GM21423 (cell line): ENCODE results near the gene CHD9.
"Not testable (repeated sequence)": the region's sequence is repeated elsewhere in the genome, so short reads cannot be mapped to it uniquely, and the experiment has no call there.

Source experiments
- ATAC-seq: cut with Tn5 transposase; IDR thresholded peaks from one replicate; pipeline ENCODE4 v1.9.1; 2021; ENCODE audit warnings: mild to moderate bottlenecking, moderate library complexity; ENCODE audit not compliant: unreplicated experiment

Gene CHD9

DNA sequence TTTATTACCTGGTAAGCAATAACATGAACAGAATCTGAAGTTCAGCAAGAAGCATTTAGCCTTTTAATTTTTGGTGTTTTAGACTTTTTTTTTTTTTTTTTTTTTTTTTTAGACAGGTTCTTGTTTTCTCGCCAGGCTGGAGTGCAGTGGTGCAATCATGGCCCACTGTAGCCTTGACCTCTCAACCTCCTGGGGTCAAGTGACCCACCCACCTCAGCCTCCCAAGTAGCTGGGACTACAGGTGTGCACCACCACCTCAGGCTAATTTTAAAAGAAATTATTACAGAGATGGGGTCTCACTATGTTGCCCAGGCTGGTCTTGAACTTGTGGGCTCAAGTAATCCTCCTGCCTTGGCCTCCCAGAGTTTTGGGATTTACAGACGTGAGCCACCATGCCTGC is 206.5 kb downstream of the CHD9 start:
- no peak for ATAC-seq

DNA sequence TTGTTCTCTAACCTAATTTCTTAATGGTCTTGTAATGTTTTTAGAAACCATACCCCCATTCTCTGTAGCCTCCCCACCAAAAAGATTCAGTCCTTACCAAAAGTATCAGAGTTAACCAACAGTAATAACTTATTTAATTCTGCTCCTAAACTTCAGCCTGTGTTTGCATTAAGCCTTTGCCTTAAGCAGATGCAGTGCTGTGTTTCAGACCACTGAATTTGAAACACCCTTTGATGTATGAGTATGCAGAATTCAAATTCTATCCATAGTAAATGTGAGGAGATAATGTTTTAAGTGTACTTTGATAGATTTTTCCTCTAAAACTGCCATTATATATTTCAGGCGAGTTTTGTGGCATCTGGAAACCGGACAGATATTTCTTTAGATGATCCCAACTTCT is 207.9 kb downstream of the CHD9 start:
- ATAC-seq: no peak

DNA sequence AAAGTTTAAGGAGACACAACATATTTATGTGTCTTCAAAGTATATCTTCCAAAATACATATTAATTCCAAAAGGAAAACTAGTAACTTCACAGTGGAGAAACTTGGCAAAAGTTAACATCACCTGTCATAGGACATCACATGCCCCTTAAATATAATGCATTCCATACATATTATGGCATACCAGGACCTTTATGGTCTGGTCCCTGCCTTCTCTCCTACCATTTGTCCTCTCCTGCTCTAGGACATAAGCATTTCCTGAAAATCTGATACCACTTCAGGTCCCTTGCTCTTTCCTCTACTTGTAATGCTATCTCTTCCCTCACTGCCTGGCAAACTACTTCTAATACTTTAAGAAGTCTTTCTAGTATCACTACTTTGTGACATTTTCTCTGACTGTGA is 211.4 kb downstream of the CHD9 start:
- no peak for ATAC-seq

DNA sequence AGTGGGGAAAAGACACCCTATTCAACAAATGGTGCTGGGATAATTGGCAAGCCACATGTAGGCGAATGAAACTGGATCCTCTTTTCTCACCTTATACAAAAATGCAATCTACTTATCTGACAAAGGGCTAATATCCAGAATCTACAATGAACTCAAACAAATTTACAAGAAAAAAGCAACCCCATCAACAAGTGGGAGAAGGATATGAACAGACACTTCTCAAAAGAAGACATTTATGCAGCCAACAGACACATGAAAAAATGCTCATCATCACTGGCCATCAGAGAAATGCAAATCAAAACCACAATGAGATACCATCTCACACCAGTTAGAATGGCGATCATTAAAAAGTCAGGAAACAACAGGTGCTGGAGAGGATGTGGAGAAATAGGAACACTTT is 223.7 kb downstream of the CHD9 start:
- not testable (repeated sequence) for ATAC-seq

DNA sequence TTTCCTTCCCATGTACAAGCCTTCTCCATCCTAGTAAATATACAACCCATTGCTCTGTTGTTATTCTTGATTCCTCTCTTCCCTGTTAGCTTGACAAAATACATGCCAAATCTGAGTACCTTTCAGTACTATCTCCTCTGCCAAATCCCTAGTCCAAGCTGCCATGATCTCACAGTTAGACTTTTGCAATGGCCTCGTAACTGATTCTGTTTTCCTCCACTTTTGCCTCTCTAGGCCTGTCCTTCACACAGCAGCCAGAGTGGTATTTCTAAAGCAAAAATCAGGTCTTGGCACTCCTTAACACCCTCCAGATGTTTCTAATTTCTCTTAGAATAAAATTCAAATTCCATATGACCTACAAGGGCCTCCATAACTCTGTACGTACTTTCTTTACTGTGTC is 226.5 kb downstream of the CHD9 start:
- ATAC-seq: no peak

DNA sequence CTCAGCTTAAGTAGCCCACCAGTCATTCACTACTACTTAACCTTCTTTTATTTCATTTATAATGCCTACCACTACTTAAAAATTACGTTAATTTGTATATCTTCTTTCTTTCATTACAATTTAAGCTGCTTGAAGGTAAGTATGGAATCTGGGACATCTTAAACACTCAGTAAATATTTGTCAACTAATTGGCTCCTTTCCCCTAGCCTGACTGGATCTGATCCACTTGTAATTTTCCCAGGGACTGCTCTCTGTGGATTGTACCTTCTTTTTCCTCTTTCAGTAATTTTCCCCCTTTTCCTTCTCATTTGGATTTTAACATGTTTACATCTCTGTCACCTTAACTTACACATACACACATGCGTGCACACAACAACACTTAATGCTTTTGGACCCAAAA is 227.1 kb downstream of the CHD9 start:
- ATAC-seq: no peak

DNA sequence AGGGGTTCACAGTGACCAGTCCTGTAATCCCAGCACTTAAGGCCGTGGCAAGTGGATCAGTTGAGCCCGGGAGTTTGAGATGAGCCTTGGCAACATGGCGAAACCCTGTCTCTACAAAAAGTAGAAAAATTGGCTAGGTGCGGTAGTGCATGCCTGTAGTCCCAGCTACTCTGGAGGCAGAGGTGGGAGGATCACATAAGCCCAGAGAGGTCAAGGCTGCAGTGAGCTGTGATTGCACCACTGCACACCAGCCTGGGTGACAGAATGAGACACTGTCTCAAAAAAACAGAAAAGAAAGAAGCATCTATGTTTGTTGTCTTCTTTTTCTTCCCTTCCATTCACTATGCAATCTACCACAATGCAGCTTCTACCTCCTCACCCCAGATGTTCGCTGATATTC is 227.5 kb downstream of the CHD9 start:
- no peak for ATAC-seq

DNA sequence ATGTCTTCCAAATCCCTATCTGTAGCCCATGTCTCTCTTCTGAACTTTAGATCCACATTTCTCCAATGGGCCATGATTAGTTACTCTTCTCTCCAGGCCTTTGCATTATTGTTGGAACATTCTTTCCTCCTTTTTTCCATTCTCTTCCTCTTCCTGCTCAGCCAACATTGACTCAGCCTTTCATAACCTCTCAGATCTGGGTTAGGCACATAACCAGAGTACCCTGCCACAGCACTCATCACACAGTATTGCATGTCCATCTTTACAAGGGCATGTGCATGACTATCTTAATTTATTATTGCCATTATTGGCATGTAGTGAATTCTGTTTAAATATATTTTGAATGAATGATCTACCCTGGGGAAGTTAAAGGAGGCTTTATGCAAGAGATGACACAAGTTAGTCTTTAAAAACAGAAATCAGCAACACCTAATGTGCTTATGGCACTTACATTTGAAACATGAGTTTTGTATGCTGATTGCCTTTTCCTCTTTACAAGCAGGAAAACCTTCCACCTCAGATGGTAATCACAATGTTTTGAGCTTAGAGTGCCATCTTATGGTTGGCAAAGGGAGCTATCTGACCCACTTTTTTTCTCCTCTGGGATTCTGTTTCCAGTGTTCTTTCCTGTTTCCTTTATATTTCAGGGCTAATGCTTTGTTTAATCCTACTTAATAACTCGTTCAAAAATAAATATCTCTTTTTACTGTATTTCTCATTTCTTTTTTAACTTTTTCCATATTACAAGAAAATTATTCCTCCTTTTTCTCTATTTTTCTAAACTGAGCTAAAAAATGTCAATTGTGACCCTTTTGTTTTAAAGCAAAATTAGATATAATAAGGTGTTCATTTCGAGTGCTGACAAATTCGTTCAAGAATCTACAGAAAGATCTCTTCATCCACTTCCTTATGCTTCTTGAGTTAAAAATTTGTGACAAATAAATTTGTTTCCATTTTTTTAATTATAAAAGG is 228.5 kb downstream of the CHD9 start:
- ATAC-seq: no peak

DNA sequence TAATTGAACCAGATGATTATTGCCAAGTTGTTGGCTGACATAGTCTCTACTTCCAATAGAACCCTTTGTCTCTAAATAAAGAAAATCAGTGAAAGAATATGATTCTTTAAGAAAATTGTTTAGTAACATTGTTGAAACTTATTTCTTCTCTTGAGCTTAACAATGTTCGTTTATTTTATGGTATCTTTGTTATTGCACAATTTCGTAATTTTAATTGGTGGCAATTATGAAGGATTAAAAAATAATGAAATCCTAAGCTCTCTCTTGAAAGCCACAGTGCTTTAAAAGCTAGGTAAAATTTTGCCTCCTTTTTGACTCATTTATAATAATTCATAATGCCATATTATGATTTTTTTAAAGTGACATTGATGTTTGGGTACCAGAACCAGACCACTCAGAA is 230.4 kb downstream of the CHD9 start:
- ATAC-seq: no peak

DNA sequence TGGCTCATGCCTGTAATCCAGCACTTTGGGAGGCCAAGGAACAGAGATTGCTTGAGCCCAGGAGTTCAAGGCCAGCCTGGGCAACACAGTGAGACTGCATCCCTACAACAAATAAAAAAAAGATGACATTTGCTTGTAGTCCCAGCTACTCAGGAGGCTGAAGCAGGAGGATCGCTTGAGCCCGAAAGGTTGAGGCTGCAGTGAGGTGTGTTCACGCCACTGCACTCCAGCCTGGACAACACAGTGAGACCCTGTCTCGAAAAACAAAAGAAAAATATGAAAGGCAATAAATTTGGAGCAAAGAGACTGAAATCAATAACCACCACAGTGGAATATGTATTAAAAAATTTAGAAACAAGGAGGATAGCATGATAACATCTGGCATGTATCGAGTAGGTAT is 235.7 kb downstream of the CHD9 start:
- ATAC-seq: no peak

DNA sequence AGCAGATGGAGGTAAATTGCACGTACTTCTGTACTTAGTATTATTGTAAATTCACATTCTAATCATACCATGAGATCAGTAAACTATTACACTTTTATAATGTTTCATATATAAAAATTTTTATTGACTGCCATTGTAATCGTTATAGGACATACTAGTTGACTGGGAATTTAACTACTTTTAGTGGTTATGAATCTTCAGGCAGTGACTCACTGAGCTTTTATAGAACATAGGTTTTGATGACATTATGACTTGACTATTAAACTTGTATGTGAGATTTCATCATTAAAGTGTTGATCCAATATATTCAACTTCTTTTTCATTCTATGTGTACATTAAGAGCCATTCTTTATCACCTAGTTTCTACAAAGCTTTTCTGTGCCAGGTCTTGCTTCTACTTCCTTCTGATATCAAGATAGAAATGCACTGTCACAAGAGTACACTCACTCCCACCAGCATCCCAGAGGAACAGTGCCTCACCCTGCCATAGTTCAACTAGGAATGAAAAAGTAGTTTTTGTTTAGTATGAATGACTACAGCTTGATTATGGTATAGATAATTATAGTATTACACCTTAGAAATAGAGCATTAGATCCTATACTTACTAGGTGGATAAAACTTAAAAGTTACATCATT is 237.1 kb downstream of the CHD9 start:
- ATAC-seq: no peak

DNA sequence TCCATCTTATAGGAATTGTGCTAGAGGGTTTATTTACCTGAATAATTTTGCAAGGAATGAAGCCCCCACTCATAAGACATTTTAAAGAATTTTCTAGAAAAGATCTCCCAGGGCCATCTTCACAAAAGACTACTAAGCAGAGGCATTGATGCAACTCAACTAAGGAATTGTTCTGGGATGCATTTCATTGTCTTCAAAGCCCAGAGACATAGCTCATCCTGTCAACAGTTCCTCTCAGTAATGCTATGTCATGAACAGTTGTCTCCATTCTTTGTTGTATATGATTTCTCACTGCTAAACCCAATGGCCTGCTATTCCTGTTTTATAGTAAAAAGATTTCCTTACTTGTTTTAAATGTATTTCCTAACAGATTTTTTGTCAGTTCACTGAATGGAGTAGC is 242.7 kb downstream of the CHD9 start:
- no peak for ATAC-seq

DNA sequence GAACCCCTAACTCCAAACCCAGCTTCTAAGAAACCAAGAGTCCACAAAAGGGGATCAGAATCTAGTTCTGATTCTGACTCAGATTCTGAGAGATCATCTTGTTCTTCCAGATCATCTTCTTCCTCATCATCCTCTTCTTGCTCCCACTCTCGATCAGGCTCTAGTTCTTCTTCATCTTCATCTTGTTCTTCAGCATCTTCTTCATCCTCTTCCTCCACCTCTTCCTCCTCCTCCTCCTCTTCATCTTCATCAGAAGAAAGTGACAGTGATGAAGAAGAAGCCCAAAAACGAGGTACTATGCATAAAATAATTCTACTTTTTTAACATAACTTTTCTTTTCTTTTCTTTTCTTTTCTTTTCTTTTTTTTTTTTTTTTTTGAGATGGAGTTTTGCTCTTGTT is 249.5 kb downstream of the CHD9 start:
- no peak for ATAC-seq

DNA sequence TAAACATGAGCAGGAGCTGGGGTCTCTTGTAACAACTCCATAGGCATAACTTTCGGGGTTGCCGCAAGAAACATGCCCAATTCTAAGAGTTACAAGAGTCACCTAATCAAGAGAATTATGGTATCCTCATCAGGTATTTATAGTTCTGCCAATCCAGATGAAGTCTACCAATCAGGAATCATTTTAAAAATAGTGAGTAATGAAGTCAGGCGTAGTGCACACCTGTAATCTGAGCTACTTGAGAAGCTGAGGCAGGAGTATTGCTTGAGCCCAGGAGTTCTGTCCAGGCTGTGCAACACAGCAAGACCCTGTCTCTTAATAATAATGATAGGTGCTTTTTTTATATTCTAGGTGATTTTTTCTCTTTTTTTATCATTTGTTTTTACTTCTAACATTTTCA is 251.0 kb downstream of the CHD9 start:
- no peak for ATAC-seq

DNA sequence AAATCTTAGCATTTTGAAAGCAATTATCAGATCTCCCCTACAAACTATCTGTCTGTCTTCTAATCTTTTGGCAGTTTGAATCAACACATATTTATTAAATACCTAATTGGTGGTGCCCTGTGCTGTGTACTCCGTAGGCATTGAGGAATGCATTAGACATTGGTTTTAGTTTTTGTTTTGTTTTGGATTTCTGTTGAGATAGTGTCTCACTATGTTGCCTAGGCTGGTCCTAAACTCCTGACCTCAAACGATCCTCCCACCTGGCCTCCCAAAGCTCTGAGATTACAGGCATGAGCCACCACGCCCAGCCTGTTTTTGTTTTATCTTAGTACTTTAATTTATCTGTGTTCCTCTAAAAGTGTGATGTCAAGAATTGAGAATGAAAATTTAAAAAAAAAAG is 254.7 kb downstream of the CHD9 start:
- ATAC-seq: no peak

DNA sequence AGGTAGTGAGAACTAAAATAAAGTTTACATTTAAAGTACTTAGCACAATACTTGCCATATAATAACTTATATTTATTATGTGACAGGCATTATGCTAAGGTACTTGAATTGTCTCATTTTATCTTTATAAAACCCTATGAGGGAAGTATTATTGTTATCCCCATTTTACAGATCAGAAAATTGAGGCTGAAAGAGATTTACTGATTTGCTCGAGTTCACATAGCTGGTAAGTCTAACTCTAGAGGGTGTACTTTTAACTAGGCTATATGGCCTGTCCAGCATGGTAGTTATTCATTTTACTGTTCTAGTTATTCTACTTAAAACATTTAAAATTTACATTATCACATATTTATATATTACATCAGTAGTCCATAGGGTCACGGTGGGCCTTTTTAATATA is 266.2 kb downstream of the CHD9 start:
- no peak for ATAC-seq

DNA sequence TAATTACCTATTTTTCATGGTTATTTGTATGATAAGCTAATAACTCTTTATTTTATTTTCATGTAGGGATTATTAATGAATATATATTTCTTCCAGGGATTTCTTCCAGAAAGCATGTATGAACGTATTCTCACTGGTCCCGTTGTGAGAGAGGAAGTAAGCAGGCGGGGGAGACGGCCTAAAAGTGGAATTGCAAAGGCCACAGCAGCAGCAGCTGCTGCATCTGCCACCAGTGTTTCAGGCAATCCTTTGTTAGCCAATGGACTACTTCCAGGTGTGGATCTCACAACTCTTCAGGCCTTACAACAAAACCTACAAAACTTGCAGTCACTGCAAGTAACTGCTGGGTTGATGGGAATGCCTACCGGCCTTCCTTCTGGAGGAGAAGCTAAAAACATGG is 269.1 kb downstream of the CHD9 start:
- ATAC-seq: no peak

DNA sequence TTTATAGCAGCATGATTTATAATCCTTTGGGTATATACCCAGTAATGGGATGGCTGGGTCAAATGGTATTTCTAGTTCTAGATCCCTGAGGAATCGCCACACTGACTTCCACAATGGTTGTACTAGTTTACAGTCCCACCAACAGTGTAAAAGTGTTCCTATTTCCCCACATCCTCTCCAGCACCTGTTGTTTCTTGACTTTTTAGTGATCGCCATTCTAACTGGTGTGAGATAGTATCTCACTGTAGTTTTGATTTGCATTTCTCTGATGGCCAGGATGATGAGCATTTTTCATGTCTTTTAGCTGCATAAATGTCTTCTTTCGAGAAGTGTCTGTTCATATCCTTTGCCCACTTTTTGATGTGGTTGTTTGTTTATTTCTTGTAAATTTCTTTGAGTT is 276.2 kb downstream of the CHD9 start:
- ATAC-seq: not testable (repeated sequence)

DNA sequence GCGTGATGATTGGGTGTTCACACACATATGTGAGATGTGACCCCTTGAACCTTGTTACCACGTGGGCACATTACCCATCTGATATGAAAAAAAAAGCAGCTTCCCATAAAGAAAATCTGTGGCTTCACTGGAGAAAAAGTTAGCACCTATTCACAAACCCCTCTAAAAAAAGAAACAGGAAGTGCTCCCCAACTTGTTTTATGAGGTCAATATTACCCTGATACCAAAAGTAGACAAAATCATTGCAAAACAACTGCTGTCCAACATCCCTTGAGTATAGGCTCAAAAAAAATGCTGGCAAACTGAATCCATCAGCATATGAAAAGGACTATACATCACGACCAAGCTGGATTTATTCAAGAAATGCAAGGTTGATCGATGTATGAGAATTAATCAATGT is 279.8 kb downstream of the CHD9 start:
- ATAC-seq: no peak

DNA sequence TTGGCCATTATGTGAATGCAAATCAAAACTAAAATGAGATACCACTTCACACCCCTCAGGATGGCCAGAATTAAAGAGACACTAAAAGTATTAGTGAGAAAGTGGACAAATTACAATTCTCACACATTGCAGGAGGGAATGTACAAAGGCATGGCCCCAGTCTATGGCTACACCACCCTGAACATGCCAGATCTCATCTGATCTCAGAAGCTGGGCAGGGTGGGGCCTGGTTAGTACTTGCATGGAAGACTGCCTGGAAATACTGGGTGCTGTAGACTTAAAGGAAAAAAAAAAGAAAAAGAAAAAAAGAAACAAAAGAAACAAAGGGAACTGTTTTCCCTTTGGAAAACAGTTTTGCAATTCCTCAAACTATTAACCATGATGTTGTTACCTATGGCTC is 282.5 kb downstream of the CHD9 start:
- no peak for ATAC-seq

DNA sequence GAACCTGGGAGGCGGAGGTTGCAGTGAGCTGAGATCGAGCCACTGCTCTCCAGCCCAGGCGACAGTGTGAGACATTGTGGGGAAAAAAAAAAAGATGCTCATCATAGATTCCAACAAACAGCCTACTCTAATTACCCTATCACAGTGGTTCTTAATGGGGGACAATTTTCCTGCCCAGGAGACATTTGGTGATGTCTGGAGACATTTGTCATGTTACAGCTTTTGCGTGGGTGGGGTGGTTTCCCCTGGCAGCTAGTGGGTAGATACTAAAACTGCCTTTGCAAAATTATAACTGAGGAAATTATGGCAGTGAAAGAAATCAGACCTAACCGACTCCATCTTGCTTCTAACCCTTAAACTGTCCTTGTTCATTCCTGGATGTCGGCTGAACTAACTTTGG is 287.0 kb downstream of the CHD9 start:
- no peak for ATAC-seq

DNA sequence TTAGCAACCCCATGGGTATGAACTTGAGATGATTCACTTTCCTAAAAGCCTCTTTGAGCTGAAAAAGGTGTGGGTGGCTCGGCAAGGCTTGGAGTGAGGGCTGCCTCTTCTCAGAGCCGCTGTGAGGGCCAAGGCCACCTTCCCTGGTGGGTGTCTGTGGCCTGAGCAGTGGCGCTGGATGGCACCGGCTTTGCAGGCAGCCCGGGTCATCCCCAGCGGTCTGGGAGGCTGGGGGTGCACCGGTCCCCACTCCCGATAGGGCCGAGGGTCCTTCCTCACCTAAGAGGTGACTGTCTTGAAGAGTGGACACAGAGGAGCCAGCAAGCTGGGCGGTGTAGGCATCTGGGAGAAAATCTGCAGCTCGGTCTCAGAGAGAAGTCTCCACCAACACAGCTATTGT is 300.3 kb downstream of the CHD9 start:
- ATAC-seq: no peak
